Stimulated activated CD4-positive, alpha-beta T cell treated with anti-CD3 and anti-CD28 coated beads, Interleukin-4, amount 100 ng/mL, for 4 hours (primary cell): ENCODE results near the gene APOBEC3H.

Experiments
- DNase-seq, 2 experiments: peaks; one replicate each; pipeline ENCODE4 v3.0.0-alpha.2; 2020

Gene APOBEC3H

GRCh38 chr22:39081598-39081997 is 15.4 kb upstream of the APOBEC3H start:
- DNase-seq, result no peak

DNA sequence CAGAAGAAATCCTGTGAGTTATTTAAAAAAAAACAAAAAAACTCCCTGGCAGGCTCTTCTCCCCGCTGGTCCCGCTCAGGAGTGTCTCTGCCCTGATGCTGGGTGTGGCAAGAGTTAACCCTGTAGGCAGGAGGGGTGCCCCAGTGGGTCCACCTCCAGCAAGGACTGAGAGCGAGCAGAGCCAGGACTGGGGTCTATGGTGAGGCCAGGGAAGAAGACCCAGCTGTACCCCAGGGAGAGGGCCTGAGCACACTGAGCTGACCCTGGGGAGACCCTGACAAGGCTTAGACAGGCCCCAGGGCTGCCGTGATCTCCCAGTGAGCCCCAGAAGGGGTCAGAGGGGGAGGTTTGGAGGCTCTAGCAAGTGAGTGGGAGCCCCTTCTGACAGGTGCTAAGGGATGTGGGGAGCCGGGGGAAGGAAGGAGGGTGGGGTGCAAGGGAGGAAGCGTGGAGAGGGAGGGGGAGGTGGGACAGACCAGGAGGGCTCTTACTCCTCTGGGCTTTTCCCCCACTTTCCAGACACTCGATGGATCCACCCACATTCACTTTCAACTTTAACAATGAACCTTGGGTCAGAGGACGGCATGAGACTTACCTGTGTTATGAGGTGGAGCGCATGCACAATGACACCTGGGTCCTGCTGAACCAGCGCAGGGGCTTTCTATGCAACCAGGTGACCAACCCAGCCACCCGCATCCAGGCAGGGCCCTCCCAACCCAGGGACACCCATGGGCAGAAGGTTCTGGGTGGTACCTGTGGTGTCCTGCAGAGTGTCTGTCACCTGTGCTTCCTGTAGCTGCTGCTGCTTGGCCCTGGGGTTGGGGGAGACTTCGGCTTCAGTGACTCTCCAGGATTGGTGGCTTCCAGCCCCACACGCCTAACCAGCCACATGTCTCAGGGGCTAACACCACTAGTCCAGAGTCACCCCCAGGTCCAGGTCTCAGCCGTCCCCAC is 13.6 kb upstream of the APOBEC3H start:
- DNase-seq, result no peak

DNA sequence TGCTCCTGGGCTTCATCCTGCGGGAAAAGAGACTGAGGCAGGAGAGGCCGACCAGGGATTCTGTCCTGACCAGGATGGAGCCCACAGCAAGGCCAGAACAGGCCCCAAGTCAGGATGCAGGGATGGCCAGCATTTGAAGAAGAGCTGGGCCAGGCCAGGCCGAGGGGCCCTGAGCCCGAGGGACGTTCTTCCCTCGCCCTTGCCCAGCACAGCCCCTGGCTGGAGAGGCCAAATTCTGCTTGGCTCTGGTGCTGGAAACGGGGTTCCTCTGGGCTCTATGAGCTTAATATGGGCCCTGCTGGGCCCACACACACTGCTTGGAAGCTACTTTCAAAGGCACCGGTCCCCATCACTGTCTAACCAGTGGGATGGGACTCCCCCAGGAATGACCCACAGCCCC is 12.4 kb upstream of the APOBEC3H start:
- no peak for DNase-seq

DNA sequence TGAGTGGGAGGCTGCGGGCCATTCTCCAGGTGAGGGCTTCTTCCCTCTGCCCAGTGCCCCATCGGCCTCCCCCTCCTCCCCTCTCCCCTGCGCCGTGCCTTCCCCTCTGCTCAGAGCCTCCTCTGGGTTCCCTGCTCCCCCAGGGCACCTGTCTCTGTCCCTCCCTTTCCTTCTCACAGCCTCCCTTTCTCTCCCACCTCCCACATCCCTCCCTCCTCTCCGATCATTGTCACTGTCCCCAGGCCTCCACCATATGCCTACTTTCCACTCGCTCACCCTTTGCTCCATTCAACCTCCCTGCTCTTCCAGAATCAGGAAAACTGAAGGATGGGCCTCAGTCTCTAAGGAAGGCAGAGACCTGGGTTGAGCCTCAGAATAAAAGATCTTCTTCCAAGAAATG is 9.9 kb upstream of the APOBEC3H start:
- no peak for DNase-seq

GRCh38 chr22:39087881-39088684 is 9.0 kb upstream of the APOBEC3H start:
- DNase-seq, result no peak

DNA sequence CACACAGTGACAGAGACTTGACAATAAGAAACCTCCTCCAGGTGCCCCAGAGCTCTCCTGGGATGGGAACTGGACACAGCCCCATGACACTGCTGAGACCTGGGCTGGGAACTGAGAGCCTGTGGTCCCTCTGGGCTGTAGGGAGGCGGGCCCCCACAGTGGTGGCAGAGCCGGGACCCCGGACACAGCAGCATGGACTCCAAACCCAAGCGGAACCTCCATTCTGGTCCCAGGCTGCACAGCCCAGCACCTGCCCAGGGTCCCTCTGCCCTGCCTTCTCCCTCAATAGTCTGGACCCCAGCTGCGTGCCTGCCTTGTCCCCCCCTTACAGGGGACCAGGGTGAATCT is 8.4 kb upstream of the APOBEC3H start:
- DNase-seq, result no peak

GRCh38 chr22:39089928-39090327 is 7.1 kb upstream of the APOBEC3H start:
- no peak for DNase-seq

DNA sequence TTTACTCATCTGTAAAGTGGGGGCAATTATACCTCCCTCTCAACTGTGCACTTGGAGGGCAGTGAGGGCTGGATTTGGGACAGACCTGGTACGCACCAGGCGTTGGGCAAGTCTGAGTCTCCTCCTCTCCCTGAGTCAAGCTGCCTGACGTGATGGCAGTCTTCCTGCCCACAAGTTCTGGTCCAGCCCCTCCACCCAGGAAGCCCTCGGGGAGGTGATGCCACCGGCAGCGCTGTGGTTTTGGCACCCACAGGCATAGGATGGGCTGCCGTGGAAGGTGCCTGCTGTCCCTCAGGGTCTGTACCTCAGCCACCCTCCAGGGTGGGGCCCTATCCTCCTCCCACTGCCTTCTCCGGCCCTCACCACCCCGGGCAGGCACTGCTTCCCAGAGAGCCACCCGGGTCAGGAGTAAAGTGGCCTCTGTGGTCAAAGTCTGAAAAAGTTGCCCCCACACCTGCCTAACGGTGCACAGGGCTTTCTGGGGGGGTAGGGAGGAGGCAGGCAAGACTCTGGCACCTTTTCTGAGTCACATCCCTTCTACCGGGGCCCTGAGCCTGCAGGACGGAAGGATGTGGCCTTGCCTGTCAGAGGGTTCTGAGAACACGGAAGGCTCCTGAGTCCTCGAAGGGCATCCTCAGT is 6.5 kb upstream of the APOBEC3H start:
- DNase-seq, result peak; percentile 51 to 71

DNA sequence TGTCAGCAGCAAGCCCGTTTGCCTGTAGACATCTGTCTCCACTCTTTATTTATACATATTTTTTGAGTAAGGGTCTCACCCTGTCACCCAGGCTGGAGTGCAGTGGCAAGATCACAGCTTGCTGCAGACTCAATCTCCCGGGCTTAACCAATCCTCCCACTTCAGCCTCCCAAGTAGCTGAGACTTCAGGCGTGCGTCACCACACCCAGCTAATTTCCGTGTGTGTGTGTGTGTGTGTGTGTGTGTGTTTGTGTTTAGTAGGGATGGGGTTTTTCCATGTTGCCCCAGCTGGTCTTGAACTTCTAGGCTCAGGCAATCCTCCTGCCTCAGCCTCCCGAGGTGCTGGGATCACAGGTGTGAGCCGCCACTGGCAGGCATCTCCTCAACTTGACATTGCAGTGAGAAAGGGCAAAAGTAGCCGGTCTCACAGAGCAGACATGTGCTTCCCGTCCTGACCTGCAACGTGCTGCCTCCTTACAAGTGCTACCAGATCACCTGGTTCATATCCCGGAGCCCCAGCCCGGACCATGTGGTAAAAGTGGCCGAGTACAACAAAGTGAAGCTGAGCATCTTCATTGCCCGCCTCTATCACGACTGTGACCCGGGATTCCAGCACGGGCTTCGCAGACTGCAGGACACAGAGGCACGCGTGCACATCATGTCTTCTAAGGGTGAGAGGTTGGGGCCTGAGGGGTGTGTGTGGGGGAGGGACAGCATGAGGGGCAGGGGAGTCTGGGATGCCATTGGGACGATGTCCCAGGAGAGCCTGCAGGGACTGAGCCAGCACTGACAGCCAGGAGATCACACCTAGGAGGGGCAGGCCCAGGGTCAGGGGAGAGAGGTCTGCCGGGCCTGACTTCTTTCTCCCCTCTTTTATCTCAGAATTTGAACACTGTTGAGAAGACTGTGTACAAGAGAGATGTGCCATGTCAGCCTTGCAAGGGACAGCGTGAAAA is 5.6 kb upstream of the APOBEC3H start:
- no peak for DNase-seq

- DNase-seq, result no peak
Observed at GRCh38 chr22:39092111-39092862, 4.8 kb upstream of the APOBEC3H start.

- no peak for DNase-seq
Observed at GRCh38 chr22:39094717-39095389, 2.2 kb upstream of the APOBEC3H start.

DNA sequence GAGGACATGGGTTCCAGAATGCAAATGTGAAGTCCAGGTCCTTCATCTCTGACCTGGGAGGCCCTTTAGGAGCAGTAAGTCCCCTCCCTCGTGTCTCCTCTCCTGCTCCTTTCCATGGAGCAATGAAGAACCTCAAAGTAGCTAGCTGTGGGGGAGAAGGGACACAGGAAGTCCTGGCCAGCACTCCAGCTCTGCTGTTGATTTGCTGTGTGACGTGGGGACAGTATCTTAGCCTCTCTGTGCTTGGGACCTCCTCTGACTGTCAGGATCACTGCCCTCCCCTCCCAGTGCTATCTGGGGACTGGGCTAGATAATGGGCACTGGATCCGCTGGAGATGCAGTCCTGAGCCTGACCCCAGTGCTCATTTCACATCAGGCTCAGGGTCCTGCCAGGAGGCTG is 1.1 kb upstream of the APOBEC3H start:
- no peak for DNase-seq

DNA sequence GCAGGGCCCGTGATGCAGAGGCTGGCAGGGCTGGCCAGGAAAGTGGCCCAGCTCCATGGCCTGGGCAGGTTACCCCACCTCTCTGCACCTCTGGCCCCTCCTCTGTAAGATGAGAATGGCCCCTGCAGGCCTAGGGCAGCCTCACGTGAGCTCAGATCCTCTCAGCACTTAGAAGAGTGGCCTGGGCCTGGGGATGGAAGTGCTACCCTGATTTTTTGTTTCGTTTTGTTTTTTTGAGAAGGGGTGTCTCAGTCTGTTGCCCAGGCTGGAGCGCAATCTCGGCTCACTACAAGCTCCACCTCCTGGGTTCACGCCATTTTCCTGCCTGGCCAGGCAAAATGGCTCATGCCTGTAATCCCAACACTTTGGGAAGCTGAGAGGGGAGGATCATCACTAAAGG is 982 bp downstream of the APOBEC3H start:
- DNase-seq, result no peak

- no peak for DNase-seq
Observed at GRCh38 chr22:39098576-39098975, 1.5 kb downstream of the APOBEC3H start.

DNA sequence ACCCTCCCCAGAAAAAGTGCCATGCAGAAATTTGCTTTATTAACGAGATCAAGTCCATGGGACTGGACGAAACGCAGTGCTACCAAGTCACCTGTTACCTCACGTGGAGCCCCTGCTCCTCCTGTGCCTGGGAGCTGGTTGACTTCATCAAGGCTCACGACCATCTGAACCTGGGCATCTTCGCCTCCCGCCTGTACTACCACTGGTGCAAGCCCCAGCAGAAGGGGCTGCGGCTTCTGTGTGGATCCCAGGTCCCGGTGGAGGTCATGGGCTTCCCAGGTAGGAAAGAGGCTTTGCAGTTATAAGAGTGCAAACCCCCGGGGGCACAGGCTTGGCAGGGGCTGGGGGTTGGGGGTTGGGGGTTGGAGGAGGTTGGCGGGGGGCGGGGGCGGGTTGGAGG is 4.2 kb downstream of the APOBEC3H start:
- no peak for DNase-seq

DNA sequence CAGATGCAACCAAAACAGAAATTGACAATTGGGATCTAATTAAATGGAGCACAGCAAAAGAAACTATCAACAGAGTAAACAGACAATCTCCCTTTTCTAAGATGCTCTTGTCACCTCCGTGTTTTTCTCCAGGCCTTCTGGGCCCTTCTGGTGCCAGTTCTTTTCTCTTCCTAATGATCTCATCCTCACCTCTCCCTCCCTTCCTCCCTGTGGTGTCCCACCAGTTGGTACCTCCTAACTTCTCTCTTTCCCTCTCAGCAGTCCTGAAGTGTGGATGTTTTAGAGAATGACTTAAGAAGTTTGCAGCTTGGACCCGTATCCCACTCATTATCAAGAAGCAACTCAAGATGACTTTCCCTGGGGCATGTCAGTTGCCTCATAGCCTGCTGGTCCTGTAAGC is 6.4 kb downstream of the APOBEC3H start:
- no peak for DNase-seq

GRCh38 chr22:39106326-39106725 is 9.3 kb downstream of the APOBEC3H start:
- no peak for DNase-seq

DNA sequence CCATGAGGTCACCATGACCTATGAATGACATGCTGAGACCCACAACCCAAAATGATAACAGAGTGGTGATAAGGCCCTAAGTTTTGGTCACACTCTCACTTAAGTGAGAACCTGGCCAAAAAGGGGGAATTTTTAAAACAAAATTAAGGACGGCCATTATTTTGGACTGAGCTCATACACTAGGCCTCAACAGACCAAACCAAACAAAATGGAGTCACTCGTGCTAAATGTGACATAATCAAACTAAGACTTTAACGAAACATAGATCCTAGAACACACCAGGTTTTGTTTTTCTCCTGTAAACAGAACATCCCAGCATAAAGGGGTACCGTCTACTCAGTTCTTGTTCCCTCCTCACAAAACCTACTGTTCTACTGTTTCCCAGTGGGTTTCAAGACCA is 11.4 kb downstream of the APOBEC3H start:
- no peak for DNase-seq

DNA sequence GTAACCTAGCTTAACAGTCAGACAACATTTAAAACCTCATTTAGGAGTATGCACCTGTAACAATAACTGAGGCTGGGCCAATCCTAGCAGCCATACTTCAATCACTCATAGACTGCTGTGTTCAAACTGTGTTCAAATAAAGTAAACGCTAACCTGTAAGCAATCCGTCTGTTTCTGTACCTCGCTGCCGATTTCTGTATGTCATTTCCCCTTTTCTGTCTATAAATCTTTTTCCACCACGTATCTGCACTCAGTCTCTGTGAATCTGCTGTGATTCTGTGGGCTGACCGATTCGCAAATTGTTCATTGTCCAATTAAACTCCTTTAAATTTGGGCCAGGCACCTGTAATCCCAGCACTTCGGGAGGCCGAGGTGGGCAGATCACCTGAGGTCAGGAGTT is 12.3 kb downstream of the APOBEC3H start:
- no peak for DNase-seq

DNA sequence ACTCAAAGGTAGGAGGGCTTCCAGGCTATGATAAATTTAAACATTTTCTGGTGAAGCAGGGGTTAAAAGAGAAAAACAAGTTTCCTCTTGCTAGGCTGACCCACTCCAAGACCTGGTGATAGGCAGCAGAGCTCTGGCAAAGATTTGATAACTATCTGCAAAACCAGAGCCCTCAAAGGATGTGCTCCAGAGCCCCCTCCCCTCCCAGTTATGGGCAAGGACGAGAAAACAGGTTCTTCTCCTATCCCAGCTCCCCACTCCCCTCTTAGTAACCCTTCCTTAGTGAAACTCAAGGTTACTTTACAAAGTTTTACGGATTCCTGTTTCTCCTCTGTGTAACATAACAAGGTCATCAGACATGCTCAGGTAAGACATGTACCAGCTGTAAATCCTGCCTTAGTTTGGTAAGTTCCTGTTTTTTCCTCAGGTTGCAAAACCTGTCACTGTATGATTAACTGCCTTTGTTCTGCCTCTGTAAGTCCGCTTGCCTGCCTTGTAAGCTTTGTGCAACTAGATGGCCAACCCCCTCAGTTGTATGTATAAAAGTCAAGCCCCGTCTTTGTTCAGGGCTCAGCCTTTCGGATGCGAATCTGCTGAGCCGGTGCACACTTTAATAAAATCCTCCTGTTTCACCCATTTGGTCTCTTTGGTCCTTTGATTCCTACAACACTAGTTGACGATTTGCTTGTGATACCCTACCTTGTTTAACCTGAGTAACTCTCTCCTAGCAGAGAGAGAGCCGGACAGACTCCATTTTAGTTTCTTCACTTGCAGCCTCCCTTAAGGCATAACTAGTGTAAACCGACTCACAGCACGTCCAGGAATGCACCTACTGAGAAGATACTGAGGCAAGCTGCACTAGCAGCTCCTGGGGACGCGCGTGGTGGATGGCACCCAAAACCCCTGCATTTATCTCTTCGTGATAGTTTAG is 13.9 kb downstream of the APOBEC3H start:
- DNase-seq, result no peak
